SK-N-SH treated with all-trans-retinoic acid at 6 μM for 48 hours (cell line): ENCODE data around the gene BICD1.

Experiments
- ATAC-seq: fragments of 200-7000 bp; cut with Tn5 transposase; 3 replicates; pipeline ENCODE4 v1.9.1; 2020; ENCODE audit warnings: mild to moderate bottlenecking, moderate library complexity
- ARNTL ChIP-seq: fragments of 450-650 bp; formaldehyde crosslinking; IDR thresholded peaks from 2 replicates; pipeline ENCODE4 v1.5.0; 2020; ENCODE audit warnings: low read depth, mild to moderate bottlenecking, moderate library complexity, borderline replicate concordance
- BACH2 ChIP-seq: fragments of 250-450 bp; sonication (Bioruptor Pico); IDR thresholded peaks from 2 replicates; pipeline ENCODE4 v1.9.0; 2021; ENCODE audit warnings: mild to moderate bottlenecking, borderline replicate concordance
- CSDC2 ChIP-seq: fragments of 250-450 bp; sonication (Bioruptor Pico); IDR thresholded peaks from 2 replicates; pipeline ENCODE4 v1.5.0; 2020; ENCODE audit warnings: mild to moderate bottlenecking, moderate library complexity
- CSRNP3 ChIP-seq: fragments of 250-450 bp; sonication (Bioruptor Pico); IDR thresholded peaks from 2 replicates; pipeline ENCODE4 v1.5.1; 2021; ENCODE audit warnings: mild to moderate bottlenecking, moderate library complexity
- ESRRG ChIP-seq: fragments of 250-450 bp; sonication (Bioruptor Pico); IDR thresholded peaks from 2 replicates; pipeline ENCODE4 v1.6.1; 2021; ENCODE audit warnings: mild to moderate bottlenecking
- ISL1 ChIP-seq: fragments of 250-450 bp; sonication (Bioruptor Pico); IDR thresholded peaks from 2 replicates; pipeline ENCODE4 v2.1.2; 2022; ENCODE audit warnings: mild to moderate bottlenecking, moderate library complexity
- OSR1 ChIP-seq: fragments of 250-450 bp; sonication (Bioruptor Pico); IDR thresholded peaks from 2 replicates; pipeline ENCODE4 v1.8.0; 2022; ENCODE audit warnings: moderate library complexity, mild to moderate bottlenecking, inconsistent platforms
- PATZ1 ChIP-seq: fragments of 250-450 bp; sonication (Bioruptor Pico); IDR thresholded peaks from 2 replicates; pipeline ENCODE4 v1.8.0; 2020; ENCODE audit warnings: mild to moderate bottlenecking, moderate library complexity, borderline replicate concordance
- PPARA ChIP-seq: fragments of 250-450 bp; sonication (Bioruptor Pico); IDR thresholded peaks from 2 replicates; pipeline ENCODE4 v1.5.0; 2020; ENCODE audit warnings: mild to moderate bottlenecking, borderline replicate concordance
- RARB ChIP-seq: fragments of 250-450 bp; sonication (Bioruptor Pico); IDR thresholded peaks from 2 replicates; pipeline ENCODE4 v1.8.0; 2021; ENCODE audit warnings: mild to moderate bottlenecking, moderate library complexity
- SNAI2 ChIP-seq: fragments of 250-450 bp; sonication (Bioruptor Pico); IDR thresholded peaks from 2 replicates; pipeline ENCODE4 v1.5.0; 2020; ENCODE audit warnings: mild to moderate bottlenecking, moderate library complexity
- TCF4 ChIP-seq: fragments of 250-450 bp; sonication (Bioruptor Pico); IDR thresholded peaks from 2 replicates; pipeline ENCODE4 v1.8.0; 2021; ENCODE audit warnings: mild to moderate bottlenecking, moderate library complexity, borderline replicate concordance
- TOX ChIP-seq: fragments of 250-450 bp; sonication (Bioruptor Pico); IDR thresholded peaks from 2 replicates; pipeline ENCODE4 v1.8.0; 2021; ENCODE audit warnings: mild to moderate bottlenecking, moderate library complexity, borderline replicate concordance
- ZC3H10 ChIP-seq: fragments of 250-450 bp; sonication (Bioruptor Pico); IDR thresholded peaks from 2 replicates; pipeline ENCODE4 v1.5.1; 2021; ENCODE audit warnings: mild to moderate bottlenecking, moderate library complexity
- ZFP3 ChIP-seq: fragments of 250-450 bp; sonication (Bioruptor Pico); IDR thresholded peaks from 2 replicates; pipeline ENCODE4 v1.5.0; 2020; ENCODE audit warnings: mild to moderate bottlenecking, moderate library complexity
- ZFP30 ChIP-seq: fragments of 450-650 bp; formaldehyde crosslinking; IDR thresholded peaks from 2 replicates; pipeline ENCODE4 v1.5.0; 2022; ENCODE audit warnings: mild to moderate bottlenecking, moderate library complexity
- ZNF565 ChIP-seq: fragments of 450-650 bp; formaldehyde crosslinking; conservative IDR thresholded peaks from 2 replicates; pipeline ENCODE4 v1.5.0; 2020; ENCODE audit warnings: low read depth, mild to moderate bottlenecking, moderate library complexity
- ZNF70 ChIP-seq: fragments of 450-650 bp; formaldehyde crosslinking; IDR thresholded peaks from 2 replicates; pipeline ENCODE4 v1.5.0; 2020; ENCODE audit warnings: mild to moderate bottlenecking, moderate library complexity
- ZNF8 ChIP-seq: fragments of 450-650 bp; formaldehyde crosslinking; IDR thresholded peaks from 2 replicates; pipeline ENCODE4 v1.5.0; 2020; ENCODE audit warnings: mild to moderate bottlenecking, moderate library complexity
- TF ChIP-seq, protein P1 (sequence below): fragments of 250-450 bp; sonication (Bioruptor Pico); IDR thresholded peaks from 2 replicates; pipeline ENCODE4 v1.5.1; 2020; ENCODE audit warnings: low read depth, mild to moderate bottlenecking, moderate library complexity
- TF ChIP-seq, protein P2 (sequence below): fragments of 250-450 bp; sonication (Bioruptor Pico); IDR thresholded peaks from 2 replicates; pipeline ENCODE4 v1.8.0; 2021; ENCODE audit warnings: low read depth, mild to moderate bottlenecking, moderate library complexity, borderline replicate concordance

The BICD1 gene

DNA sequence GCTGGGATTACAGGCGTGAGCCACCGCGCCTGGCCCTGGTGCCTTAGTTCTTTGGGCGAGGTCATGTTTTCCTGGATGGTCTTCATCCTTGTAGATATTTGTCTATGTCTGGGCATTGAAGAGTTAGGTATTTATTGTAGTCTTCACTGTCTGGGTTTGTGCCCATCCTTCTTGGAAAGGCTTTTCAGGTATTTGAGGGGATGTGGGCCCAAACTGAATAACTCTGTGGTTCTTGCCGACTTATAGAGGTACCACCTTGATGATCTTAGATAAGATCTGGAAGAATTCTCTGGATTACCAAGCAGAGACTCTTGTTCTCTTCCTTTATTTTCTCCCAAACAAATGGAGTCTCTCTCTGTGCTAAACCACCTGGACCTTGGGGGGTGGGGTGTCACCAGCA is 311.6 kb downstream of the BICD1 start:
- TF ChIP-seq OSR1 (CRISPR knock-in tag): no peak
- TF ChIP-seq RARB: no peak
- no peak for ATAC-seq

DNA sequence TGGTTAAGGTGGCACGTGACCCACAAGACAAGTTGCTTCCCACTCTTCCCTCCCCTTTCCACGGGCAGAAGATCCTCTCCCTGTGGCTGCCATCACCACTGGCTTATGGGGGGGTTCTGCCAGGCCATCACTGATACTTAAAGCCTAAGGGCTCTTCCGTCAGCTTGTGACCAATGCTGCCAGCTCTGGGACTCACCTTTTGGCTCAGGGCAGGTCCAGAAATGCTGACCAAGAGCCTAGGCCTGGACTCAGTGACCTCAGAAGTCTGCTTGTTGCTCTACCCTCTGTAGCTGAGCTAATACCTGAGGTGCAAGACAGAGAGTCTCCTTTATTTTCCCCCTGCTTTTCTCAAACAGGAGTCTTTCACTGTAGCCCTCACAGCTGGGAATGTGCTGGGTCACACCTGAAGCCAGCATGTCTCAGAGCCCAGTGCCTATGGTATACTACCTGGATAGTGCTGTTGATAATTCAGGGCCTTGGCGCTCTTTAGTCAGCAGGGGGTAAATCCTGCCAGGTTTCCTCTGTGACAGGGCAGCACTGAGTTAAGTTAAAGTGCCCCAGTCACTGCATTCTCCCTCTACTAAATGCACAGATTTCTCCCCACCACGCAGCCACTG is 312.4 kb downstream of the BICD1 start:
- TF ChIP-seq ARNTL (CRISPR knock-in tag): no peak
- no peak for TF ChIP-seq ESRRG (CRISPR knock-in tag)
- no peak for TF ChIP-seq SNAI2 (CRISPR knock-in tag)
- TF ChIP-seq ZNF70 (CRISPR knock-in tag): no peak
- no peak for TF ChIP-seq PATZ1
- no peak for TF ChIP-seq ZFP3
- no peak for TF ChIP-seq ZFP30 (CRISPR knock-in tag)
- TF ChIP-seq ZNF565: no peak
- TF ChIP-seq TCF4 (CRISPR knock-in tag): no peak
- TF ChIP-seq ZNF8 (CRISPR knock-in tag): no peak
- no peak for TF ChIP-seq PPARA (CRISPR knock-in tag)
- TF ChIP-seq, protein P1, sequence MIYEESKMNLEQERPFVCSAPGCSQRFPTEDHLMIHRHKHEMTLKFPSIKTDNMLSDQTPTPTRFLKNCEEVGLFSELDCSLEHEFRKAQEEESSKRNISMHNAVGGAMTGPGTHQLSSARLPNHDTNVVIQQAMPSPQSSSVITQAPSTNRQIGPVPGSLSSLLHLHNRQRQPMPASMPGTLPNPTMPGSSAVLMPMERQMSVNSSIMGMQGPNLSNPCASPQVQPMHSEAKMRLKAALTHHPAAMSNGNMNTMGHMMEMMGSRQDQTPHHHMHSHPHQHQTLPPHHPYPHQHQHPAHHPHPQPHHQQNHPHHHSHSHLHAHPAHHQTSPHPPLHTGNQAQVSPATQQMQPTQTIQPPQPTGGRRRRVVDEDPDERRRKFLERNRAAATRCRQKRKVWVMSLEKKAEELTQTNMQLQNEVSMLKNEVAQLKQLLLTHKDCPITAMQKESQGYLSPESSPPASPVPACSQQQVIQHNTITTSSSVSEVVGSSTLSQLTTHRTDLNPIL (CRISPR knock-in tag): no peak
- no peak for TF ChIP-seq ZC3H10 (CRISPR knock-in tag)
- TF ChIP-seq OSR1 (CRISPR knock-in tag): no peak
- TF ChIP-seq TOX: no peak
- ATAC-seq: no peak

DNA sequence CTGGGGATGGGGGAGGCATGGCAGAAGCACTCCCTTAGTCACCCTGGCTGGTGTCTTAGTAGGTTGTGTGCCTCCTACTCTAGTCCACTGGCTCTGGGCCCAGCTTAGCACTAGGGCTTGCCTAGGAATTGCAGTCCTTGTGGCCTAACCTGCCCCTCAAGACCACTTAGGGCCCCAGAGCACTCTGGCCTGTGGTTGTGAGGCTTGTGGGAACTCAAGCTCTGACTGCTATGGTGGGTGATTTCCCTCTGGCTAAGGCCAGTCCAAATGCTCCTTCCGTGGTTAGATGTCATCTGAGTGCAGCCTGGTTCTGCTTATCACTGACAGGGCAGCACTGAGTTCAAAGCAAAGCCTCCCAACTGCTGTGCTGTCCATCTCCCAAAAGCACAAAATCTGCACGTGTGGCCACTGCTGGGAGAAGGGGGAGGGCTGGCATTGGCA is 312.9 kb downstream of the BICD1 start:
- TF ChIP-seq ZC3H10 (CRISPR knock-in tag): no peak
- no peak for TF ChIP-seq ZNF70 (CRISPR knock-in tag)
- no peak for TF ChIP-seq ISL1
- no peak for TF ChIP-seq ZFP30 (CRISPR knock-in tag)
- TF ChIP-seq OSR1 (CRISPR knock-in tag): no peak
- no peak for TF ChIP-seq CSRNP3 (CRISPR knock-in tag)
- no peak for TF ChIP-seq RARB
- no peak for TF ChIP-seq ZFP3
- no peak for TF ChIP-seq SNAI2 (CRISPR knock-in tag)
- TF ChIP-seq ARNTL (CRISPR knock-in tag): no peak
- no peak for TF ChIP-seq PPARA (CRISPR knock-in tag)
- TF ChIP-seq, protein P2, sequence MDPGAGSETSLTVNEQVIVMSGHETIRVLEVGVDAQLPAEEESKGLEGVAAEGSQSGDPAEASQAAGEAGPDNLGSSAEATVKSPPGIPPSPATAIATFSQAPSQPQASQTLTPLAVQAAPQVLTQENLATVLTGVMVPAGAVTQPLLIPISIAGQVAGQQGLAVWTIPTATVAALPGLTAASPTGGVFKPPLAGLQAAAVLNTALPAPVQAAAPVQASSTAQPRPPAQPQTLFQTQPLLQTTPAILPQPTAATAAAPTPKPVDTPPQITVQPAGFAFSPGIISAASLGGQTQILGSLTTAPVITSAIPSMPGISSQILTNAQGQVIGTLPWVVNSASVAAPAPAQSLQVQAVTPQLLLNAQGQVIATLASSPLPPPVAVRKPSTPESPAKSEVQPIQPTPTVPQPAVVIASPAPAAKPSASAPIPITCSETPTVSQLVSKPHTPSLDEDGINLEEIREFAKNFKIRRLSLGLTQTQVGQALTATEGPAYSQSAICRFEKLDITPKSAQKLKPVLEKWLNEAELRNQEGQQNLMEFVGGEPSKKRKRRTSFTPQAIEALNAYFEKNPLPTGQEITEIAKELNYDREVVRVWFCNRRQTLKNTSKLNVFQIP (CRISPR knock-in tag): no peak
- TF ChIP-seq, protein P1 (CRISPR knock-in tag): no peak
- TF ChIP-seq BACH2: no peak
- TF ChIP-seq CSDC2 (CRISPR knock-in tag): no peak
- no peak for ATAC-seq

- TF ChIP-seq PATZ1: no peak
- TF ChIP-seq ZNF70 (CRISPR knock-in tag): no peak
- no peak for TF ChIP-seq PPARA (CRISPR knock-in tag)
- no peak for TF ChIP-seq ZNF565
- TF ChIP-seq TOX: no peak
- no peak for TF ChIP-seq BACH2
- TF ChIP-seq TCF4 (CRISPR knock-in tag): no peak
- TF ChIP-seq ISL1: no peak
- TF ChIP-seq ESRRG (CRISPR knock-in tag): no peak
- TF ChIP-seq ZNF8 (CRISPR knock-in tag): no peak
- no peak for ATAC-seq
These were observed 313.7 kb downstream of the BICD1 start for GRCh38 chr12:32420356-32420755.
